SIG-M5 (cell line): Measurements from ENCODE around the gene MS4A18.
"Not testable (repeated sequence)": the region's sequence is repeated elsewhere in the genome, so short reads cannot be mapped to it uniquely, and the experiment has no call there.

Experiments
- DNase-seq: peaks from one replicate; lab custom pipeline; 2025; lab: John Stamatoyannopoulos, UW

MS4A18 gene

DNA sequence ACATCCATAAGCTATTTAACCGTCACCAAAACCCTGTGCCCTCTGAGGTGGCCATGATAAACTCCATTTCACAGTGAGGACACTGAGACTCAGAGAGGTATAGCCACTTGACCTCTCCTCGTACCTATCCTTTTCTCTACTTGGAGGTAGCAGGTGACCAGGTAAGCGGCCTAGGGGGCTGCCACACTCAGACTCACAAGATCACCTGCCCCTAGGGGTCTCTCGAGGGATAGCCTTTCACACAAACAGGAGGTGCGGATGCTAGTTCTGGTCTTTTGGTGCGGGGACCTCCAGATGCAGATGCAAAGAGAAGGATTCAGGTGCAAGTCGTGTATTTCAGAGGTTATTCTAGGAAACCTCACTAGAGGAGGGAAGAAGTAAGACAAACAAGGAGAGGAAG, 14.6 kb downstream of the MS4A18 start:
- DNase-seq = no peak

DNA sequence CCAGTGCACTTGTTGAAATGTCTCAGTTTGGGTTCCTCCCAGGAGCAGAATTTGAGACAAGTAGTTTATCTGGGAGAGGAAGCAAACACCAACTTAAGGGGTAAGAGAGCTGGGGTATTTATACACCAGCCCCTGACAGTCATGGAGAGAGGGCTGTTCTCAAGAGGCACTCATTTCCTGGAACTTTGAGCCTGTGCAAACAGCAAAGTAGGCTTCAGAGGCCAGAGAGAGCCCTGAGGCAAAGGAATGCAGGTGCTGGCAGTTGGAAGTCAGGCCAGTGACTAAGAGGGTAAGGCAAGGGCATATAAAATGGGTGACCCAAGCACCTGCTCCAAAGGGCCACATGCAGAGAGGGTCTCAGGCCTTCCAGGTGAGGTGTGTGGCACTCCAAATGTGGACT, 16.1 kb downstream of the MS4A18 start:
- DNase-seq = no peak

DNA sequence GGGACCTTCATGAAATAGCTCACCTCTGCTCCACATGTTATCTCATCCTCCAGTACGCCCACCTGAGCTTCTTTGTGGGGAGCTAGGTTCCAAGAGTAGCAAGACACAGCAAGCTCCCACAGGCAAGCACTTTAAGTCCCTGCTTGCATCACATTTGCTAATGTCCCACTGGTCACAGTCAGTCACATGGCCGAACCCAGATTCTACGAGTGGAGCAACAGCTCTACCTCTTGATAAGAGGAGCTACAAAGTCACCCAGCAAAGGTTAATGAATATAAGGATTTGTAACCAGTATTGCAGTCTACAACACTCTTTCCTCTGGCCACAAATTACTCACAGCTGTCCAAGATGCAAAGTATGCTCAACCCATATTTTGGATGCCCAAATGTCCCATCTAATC, 16.9 kb downstream of the MS4A18 start:
- DNase-seq = no peak

DNA sequence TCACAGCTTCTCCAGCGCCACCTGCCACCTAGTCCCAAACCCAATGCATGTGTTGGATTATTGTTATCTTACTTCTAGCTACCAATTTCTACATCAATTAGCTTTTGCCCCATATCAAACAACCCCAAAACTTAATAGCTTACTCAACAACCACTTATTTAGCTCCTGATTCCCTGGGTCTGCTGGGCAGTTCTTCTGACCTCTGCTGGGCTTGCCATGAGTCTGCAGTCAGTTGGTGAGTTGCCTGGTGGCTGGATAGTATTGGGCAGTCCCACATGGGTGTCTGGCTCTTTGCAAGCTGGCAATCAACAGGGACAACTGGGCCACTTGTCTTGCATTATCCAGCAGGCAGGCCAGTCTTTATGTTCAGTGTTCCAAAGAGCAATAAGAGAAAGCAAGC, 18.5 kb downstream of the MS4A18 start:
- DNase-seq = no peak

DNA sequence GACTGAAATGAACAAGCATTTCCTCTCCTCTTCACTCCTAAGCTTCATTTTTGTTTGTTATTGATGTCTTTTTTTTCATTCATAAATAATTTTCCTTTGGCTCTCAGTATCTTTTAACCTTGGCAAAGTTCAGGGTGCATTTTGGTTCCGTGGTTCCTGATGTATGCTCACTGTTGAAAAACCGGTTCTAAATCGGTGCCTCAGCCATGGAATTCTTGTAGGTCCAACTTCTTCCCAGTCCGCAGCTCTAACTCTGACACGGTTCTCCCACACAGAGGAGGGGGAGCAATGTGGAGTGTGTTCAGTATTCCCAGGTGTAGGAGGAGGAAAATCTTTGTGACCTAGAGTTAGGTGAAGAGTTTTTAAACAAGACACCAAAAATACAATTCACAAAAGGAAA, 19.6 kb downstream of the MS4A18 start:
- DNase-seq = no peak

DNA sequence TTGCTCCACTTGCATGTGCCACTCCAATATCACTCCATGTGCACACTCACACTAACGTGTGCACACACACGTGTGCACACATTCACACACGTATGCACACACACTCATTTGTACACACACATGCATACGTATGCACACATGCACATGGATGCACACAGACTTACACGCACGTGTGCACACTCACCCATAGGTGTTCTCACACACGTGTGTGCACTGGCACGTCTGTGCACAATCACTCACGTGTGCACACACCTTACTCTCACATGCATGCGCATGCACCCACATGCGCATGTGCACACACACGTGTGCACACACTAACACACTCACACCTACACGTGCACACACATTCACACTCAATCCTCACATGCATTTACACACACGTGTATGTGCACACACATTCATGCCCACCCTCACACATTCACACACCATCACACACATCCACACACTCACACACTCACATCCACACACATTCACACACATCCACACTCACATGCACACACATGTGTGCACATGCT, 22.9 kb downstream of the MS4A18 start:
- DNase-seq = no peak

DNA sequence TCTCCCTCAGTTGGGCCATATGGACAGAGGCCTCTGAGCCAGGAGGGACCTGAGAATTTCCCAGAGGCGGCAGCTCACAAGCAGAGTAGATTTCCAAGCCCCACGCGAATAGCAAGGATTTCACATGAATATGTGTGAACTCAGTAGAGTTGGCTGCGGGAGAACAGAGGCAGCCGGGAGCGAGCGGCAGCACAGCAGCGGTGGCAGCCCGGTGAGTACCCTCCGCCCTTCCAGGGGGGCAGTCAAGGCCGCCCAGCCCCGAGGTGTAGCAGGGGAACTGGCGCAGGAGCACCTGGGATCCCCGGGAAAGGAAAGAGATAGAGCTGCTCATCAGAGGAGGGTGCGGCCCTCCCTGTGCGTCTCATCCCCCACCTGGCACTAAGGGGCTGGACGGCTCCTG, 23.7 kb downstream of the MS4A18 start:
- no peak for DNase-seq

DNA sequence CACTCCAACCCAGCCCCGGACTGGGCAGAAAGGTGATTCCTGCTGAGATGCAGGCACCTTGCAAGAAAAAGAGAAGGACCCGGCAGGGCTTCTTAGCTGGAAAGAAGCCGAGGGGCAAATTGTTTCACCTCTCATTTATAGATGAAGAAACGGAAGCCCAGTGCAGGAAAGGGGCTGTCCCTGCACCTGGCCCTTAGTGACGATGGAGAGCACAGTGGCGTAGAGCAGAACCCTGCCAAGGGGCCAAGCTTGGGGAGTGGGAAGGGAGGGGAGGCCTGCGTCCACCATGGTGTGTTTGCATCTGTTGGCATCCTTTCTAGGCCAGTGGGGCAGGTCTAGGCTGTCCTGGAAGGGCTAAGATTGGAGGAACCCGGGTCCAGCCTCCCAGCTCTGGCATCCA, 24.3 kb downstream of the MS4A18 start:
- DNase-seq = no peak

DNA sequence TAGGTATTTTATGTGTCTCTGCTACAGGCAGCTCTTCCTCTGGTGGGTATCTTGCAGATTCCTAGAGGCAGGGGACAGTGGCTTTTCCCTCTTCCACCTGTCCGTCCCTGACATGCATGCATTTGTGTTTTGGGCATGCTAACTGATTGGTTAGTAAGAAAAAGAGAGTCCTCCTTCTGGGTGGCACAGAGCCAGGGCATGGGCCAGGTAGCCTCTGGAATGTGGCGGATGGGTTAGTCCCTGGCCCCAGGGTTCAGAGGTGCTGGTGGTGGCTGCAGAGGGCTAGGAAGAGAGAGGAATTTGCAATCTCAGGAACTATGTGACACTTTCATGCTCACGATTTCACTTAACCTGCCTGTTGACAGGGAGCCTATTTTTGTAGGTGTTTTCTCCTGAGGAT, 26.4 kb downstream of the MS4A18 start:
- DNase-seq = no peak

DNA sequence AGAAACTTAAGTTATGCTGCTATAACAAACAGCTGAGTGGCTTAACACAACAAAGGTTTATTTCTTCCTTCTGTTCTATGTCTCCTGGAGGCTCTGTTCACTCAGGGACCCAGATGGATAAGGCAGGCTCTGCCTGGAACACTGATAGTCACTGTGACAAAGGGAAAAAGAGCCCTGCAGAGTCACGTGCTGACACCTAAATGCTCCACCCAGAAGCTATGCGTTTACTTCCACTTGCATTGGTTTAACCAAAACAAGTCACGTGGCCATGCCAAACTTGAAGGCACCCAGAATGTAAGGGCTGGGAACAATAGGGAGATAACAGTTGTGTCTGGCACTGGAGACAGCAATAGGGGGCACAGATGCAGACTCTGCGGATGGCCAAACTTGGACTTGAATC, 28.8 kb downstream of the MS4A18 start:
- no peak for DNase-seq

DNA sequence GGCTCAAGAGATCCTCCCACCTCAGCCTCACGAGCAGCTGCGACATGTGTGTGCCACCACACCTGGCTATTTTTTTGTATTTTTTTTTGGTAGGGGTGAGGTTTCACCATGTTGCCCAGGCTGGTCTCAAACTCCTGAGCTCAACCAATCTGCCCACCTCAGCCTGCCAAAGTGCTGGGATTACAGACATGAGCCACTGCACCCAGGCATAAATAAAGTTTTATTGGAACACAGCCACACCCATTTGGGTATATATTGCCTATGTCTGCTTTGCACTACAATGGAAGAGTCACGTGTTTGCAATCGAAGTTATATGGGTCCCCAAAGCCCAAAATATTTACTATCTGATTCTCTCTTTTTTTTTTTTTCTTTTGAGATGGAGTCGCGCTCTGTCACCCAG, 30.4 kb downstream of the MS4A18 start:
- DNase-seq = no peak

DNA sequence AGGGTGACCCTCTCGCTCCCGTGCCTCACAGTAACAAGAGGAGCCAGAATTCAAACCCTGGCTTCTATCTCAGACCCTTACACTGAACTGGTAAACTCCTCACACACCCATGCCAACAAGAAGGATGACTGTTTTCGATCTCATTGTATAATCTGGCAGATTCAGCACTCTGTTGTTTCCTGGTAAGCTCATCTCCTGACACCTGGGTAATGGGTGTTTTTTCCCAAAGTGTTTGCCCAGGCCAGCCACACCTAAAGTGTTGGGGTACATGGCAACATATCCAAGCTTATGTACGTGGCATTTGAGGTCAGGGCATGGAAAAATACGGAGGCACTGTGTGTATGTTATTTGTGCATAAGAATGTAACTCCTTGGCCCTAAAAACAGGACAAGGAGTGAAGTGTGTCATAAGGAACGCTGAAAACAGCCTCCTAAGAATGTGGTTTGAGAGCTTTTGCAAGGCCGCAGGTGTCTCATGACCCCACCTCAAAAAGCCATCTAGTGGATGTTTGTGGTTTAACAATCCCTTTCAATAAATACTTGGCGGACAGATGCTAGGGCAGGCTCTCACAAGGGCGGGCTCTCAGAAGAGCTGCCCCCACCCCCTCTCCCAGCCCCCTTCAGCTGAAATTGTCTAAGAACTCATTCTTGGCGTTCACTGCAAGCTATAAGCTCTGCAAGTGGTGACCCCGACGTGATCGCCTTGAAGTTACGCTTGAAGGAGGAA, 31.9 kb downstream of the MS4A18 start, which contains the start of gene MS4A15:
Gene MS4A15 (plus strand): TSS at position 561 of the 726 bp plus-strand sequence. CDS start 6,867 bp downstream, outside the sequence.
- DNase-seq = no peak

DNA sequence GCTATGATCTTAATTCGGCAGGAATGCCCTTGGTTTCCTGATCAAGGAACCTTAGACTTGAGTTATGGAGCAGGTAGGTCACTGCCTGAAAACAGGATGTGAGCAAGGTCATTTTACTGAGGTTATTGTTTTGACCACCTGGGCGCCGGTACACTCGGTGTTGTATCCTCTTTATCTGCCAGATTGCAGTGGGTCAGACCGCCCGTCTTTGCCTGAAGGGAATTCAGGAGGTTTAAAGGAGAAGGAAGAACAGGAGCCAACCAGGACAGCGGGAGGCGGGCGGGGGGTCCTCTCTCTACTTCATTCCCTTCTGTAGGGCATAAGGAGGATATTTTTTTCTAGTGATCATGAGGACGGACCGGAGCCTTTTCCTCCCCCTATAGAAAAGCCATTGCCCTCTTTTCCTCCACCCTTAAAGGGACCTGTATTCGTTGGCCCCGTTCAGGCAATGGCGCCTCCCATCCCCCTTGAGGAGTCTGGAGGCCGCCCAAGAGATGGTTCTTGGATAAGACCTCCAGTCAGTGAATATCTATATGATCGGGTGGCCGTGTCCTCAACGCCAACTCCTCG, 32.8 kb downstream of the MS4A18 start:
- no peak for DNase-seq

DNA sequence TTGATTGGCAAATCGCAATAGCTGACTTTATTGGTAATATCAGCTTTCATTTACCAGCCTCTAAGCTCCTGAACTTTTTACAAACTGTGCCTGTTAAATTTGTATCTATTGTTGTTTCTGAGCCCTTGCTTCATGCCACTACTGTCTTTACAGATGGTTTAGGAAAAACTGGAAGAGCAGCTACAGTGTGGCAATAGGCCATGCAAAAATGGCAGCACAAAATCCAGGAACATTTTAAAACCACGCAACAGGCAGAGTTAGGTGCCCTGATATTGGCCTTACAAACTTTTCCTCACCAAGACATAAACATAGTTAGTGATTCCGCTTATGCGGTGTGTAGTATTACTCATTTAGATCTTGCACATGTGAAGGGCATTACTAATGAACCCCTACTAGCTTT, 34.2 kb downstream of the MS4A18 start:
- not testable (repeated sequence) for DNase-seq

DNA sequence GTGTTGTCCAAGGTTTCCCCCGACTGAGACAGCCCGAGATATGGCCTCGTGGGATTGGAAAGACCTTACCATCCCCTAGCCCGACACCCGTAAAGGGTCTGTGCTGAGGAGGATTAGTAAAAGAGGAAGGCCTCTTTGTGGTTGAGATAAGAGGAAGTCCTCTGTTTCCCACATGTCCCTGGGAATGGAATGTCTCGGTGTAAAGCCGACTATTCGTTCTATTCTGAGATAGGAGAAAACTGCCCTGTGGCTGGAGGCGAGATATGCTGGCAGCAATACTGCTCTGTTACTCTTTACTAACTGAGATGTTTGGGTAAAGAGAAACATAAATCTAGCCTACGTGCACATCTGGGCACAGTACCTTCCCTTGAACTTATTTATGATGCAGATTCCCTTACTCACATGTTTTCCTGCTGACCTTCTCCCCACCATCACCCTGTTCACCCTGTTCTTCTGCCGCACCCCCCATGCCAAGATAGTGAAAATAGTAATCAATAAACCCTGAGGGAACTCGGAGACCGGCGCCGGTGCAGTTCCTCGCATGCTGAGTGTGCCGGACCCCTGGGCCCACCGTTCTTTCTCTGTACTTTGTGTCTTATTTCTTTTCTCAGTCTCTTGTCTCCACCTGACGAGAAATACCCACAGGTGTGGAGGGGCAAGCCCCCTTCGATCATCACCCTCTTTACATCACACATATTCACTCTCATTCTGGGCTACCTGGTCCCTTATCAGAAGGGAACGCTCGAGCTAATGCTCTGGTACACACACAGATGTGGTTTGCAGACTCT, 35.1 kb downstream of the MS4A18 start:
- not testable (repeated sequence) for DNase-seq

DNA sequence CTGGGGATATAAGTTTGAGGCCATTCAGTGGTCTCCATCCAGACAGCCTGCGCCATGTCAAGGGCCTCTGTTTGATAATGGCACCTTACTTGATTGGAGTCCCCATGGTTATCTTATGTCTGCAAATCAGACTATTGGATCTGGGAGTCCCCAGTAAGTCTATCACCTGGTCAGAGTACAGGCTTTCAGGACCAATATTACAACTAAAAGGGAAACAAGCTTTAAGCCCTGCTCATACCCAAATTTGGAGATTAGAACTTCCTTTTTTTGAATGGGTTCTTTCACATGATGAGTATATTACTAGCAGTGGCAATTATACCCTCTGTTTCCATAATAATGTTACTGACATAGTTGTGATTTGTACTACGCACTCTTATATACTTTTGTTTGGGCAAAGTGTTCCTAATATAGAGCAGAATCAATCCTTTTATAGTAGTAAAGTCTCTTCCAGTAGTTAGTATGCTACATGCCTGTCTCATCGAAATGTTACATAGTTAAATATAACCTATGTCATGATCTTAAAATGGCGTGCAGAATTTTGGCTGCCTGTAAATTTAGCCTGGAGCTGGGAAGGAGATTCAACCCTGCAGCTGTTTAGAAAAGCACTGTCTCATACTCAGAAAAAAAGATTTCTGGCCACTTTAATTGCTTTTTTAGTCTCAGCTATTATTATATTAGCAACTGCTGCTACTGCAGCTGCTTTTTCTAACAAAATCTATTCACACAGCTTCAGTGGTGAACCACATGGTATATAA, 37.1 kb downstream of the MS4A18 start:
- no peak for DNase-seq

DNA sequence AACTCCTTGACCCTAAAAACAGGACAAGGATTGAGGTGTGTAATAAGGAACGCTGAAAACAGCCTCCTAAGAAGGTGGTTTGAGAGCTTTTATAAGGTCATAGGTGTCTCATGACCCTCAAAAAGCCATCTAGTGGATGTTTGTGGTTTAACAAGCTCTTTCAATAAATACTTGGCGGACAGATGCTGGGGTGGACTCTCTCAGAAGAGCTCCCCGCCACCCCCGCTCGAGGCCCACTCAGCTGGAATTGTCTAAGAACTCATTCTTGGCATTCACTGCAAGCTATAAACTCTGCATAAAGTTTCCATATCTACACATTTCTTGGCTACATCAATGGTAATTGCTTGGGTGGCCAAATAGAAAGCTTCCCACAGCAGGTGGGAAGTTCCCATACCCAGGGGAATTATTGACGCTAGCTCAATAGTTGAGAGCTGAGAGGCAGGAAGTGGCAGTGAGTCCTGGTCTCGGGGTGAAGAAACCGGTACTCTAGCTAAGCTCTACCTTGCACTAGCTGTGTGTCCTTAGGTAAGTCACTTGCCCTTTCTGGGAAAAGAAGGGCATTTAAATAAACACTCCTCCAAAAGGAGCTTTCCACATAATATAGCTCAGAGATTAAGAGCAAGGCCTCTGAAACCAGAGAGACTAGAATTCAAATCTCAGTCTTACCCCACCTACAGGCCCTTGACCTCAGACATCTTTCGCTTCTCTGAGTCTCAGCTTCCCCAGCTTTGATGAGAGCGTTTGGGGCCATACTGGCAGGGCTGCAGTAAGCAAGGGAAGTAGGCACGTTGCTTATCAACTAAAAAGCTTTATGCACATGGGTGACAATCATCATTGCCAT, 38.6 kb downstream of the MS4A18 start:
- no peak for DNase-seq

DNA sequence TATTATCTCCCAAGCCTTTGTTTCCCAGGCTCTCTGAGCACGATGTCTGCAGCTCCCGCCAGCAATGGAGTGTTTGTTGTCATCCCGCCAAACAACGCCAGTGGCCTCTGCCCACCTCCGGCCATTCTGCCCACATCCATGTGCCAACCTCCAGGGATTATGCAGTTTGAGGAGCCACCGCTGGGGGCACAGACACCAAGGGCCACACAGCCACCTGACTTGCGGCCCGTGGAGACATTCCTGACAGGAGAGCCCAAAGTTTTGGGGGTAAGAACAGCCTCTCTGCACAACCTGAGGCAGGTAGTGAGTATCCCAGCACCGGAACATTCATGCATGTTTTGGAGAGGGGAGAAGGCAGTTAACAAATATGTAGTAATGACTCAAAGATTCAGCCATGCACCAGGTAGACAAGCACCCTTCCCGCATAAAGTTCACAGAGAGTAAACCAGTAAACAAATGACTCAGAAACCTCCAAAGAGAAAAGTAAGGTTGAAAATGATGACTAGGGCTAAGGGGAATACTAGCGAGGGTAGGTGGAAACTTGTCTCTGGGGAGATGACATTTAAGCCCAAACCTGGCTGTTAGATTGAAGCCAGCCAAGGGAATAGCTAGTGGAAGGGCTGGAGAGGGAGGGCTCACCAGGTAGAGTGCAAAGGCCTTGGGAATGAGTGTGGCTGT, 39.3 kb downstream of the MS4A18 start:
- no peak for DNase-seq

DNA sequence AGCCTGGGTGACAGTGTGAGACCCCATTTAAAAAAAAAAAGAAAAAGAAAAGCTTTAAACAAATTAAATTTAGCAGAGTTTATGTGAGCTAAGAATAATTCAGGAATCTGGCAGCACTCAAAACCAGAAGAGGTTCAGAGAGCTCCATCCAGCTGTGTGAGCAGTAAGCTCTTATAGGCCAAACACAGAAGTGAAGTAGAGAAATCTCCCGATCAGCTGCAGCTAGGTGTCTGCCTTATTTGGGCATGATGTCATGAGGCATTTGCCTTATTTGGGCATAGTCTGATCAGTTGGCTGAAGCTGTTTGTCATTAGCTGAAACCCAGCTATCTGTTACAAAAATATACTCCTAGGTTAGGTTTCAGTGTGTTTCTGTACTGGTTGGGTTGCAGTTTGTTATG, 40.4 kb downstream of the MS4A18 start:
- DNase-seq = no peak

DNA sequence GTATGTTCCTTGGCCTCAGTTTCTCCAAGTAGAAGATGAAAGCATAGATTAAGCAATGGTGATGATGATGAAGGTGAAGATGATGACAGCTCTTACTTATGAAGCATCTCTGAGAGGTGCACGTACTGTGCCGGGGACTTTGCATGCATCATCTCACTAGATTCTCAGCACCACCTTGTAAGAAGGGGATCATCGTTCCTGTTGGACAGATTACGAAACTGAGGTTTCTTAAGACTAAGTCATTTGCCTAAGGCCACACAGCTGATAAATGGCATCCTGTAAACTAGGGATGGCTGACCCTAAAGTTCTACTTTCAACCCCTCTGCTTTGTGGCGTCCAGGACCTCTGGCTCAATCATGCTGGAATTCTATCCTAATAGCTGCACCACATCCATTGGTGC, 40.8 kb downstream of the MS4A18 start:
- DNase-seq = no peak

DNA sequence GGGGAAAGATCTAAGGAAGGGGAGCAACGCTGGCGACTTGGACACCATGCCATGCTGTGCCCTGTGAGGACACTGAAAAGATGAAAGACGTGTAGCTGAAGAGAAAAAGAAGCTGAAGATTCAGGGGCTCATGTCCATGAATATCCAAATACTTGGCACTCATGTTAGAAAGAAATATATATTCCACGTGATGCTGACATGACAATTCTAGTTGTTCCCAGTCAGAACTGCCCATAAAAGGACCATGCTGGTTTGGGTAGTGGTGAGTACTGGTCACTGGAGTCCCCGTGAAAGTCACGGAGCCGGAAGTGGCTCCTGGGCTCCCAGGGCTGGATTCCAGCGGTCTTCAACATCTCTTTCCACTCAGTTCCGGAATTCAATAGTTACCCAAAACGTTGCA, 42.0 kb downstream of the MS4A18 start:
- DNase-seq = no peak
